ENCODE measurements around the gene TFF2.

TFF2 gene

GRCh38 chr21:42383331-42383730 is 32.5 kb upstream of the TFF2 start:
- ChIA-PET CTCF (interaction anchor here (0.7 to 0.8 kb wide), 2 partner anchors 16 to 54 kb away, joined by 3 to 4 read pairs; no protein-coding TSS in a partner anchor), POLR2A (no interaction called here)
- Histone ChIP-seq H3K4me3 (ENCODE audit: low read depth, low read length) (no peak overlapping the region), H3K36me3 (ENCODE audit: control insufficient read depth in 2 of 2, insufficient read depth in 1 of 2, low read length in 2 of 2) (no peaks in the 10 kb centered on the region), H3K9me3 (ENCODE audit: control insufficient read depth, insufficient read depth, low read depth, low read length) (no peaks in the 10 kb centered on the region), H3K4me1 (ENCODE audit: control insufficient read depth, insufficient read depth, low read length) (no peaks in the 10 kb centered on the region), H3K27ac (ENCODE audit: extremely low read depth, low read depth, low read length) (no peak overlapping the region)
- TF ChIP-seq HOXA7 (CRISPR knock-in tag; IDR thresholded peaks at IDR 0.05; ENCODE audit: borderline replicate concordance) (no peak), ZNF391 (tag by site-specific recombination; IDR thresholded peaks at IDR 0.05; ENCODE audit: borderline replicate concordance, low read depth) (no peak), ZNF350 (tag by site-specific recombination; IDR thresholded peaks at IDR 0.05) (no peak), ZNF626 (tag by site-specific recombination; IDR thresholded peaks at IDR 0.05) (no peak), ZBTB20 (tag by site-specific recombination; IDR thresholded peaks at IDR 0.05) (no peak), ZNF792 (tag by site-specific recombination; IDR thresholded peaks at IDR 0.05) (no peak), ZNF530 (tag by site-specific recombination; IDR thresholded peaks at IDR 0.05; ENCODE audit: low read depth) (no peak), WT1 (tag by site-specific recombination; IDR thresholded peaks at IDR 0.05) (no peak), ZNF48 (tag by site-specific recombination; IDR thresholded peaks at IDR 0.05) (no peak), ZNF510 (tag by site-specific recombination; IDR thresholded peaks at IDR 0.05; ENCODE audit: insufficient replicate concordance) (no peak), INSM2 (tag by site-specific recombination; IDR thresholded peaks at IDR 0.05) (no peak), ZNF76 (tag by site-specific recombination; IDR thresholded peaks at IDR 0.05; ENCODE audit: borderline replicate concordance, low read depth) (no peak), PRDM1 (tag by site-specific recombination; IDR thresholded peaks at IDR 0.05) (no peak), ZNF114 (tag by site-specific recombination; IDR thresholded peaks at IDR 0.05) (no peak), TRIM28 (IDR thresholded peaks at IDR 0.05; ENCODE audit: borderline replicate concordance, low read length) (no peak), MYNN (tag by site-specific recombination; IDR thresholded peaks at IDR 0.05; ENCODE audit: borderline replicate concordance) (no peak), YY2 (tag by site-specific recombination; IDR thresholded peaks at IDR 0.05) (no peak)

- H3K4me1 ChIP-seq (ENCODE audit: control insufficient read depth, insufficient read depth, low read length): no peaks in the 10 kb centered on the region
- H3K9me3 ChIP-seq (ENCODE audit: control insufficient read depth, insufficient read depth, low read depth, low read length): no peaks in the 10 kb centered on the region
- POLR2A ChIA-PET: no interaction called here
- H3K36me3 ChIP-seq (ENCODE audit: control insufficient read depth in 2 of 2, insufficient read depth in 1 of 2, low read length in 2 of 2): no peaks in the 10 kb centered on the region
- no peak overlapping the region for H3K27ac ChIP-seq (ENCODE audit: extremely low read depth, low read depth, low read length)
- CTCF ChIA-PET: interaction anchor here (0.7 to 2.1 kb wide), 3 partner anchors 15 to 54 kb away, joined by 3 to 7 read pairs (median 4); no protein-coding TSS in a partner anchor
- no peak overlapping the region for H3K4me3 ChIP-seq (ENCODE audit: low read depth, low read length)
- no peak for TF ChIP-seq ZNF558 (tag by site-specific recombination; IDR thresholded peaks at IDR 0.05)
- TF ChIP-seq ZNF449 (tag by site-specific recombination; IDR thresholded peaks at IDR 0.05): no peak
- no peak for TF ChIP-seq ZNF768 (tag by site-specific recombination; IDR thresholded peaks at IDR 0.05)
- TF ChIP-seq ZNF560 (tag by site-specific recombination; IDR thresholded peaks at IDR 0.05; ENCODE audit: borderline replicate concordance): no peak
- TF ChIP-seq ZFHX2 (tag by site-specific recombination; conservative IDR thresholded peaks at IDR 0.05): no peak
- TF ChIP-seq ZNF488 (tag by site-specific recombination; IDR thresholded peaks at IDR 0.05): no peak
- no peak for TF ChIP-seq ZNF280D (tag by site-specific recombination; IDR thresholded peaks at IDR 0.05)
- TF ChIP-seq ZNF335 (tag by site-specific recombination; conservative IDR thresholded peaks at IDR 0.05): no peak
- no peak for TF ChIP-seq ZSCAN30 (tag by site-specific recombination; IDR thresholded peaks at IDR 0.05)
- no peak for TF ChIP-seq ZNF837 (tag by site-specific recombination; IDR thresholded peaks at IDR 0.05)
- TF ChIP-seq ZNF654 (tag by site-specific recombination; IDR thresholded peaks at IDR 0.05; ENCODE audit: low read depth): no peak
- TF ChIP-seq PBX3 (CRISPR knock-in tag; IDR thresholded peaks at IDR 0.05): no peak
These were observed 32.1 kb upstream of the TFF2 start for GRCh38 chr21:42382915-42383314.

Data from HEK293 (cell line).